Heart left ventricle (tissue), 16 donors: ENCODE results near the gene GTF2B. TPM values are rescaled to one million over a fixed set of nuclear protein-coding genes. Genes with fewer than 3 reads are reported as not detected.
"Not testable (repeated sequence)": the region's sequence is repeated elsewhere in the genome, so short reads cannot be mapped to it uniquely, and the experiment has no call there.

Experiments used
- ATAC-seq, 4 donors: fragments of 200-7000 bp; cut with Tn5 transposase; one replicate each; pipeline ENCODE4 v1.9.1; 2020 to 2022; ENCODE audit warnings: moderate library complexity in 4 of 4, mild to moderate bottlenecking in 3 of 4, moderate number of reproducible peaks in 1 of 4
- DNase-seq, 5 donors: peaks; one replicate each; pipeline ENCODE4 v3.0.0-alpha.2; 2020
- H3K27ac ChIP-seq, 12 donors: fragments of 200-600 bp; sonication (generic) in 4 of 12; one replicate each; pipeline versions ENCODE4 v1.5.0 to v1.8.0; 2016 to 2022; ENCODE audit warnings: mild to moderate bottlenecking in 2 of 12
- H3K27me3 ChIP-seq, 9 donors: fragments of 200-600 bp; sonication (generic) in 2 of 9; one replicate each; pipeline versions ENCODE4 v1.5.1 to v1.8.0; 2016 to 2022; ENCODE audit warnings: mild to moderate bottlenecking in 3 of 9
- H3K36me3 ChIP-seq, 9 donors: fragments of 200-600 bp; sonication (generic) in 2 of 9; one replicate each; pipeline versions ENCODE4 v1.5.0 to v1.8.0; 2018 to 2022; ENCODE audit warnings: mild to moderate bottlenecking in 2 of 9
- H3K4me1 ChIP-seq, 12 donors: fragments of 200-600 bp; sonication (generic) in 4 of 12; one replicate each; pipeline versions ENCODE4 v1.5.0 to v1.8.0; 2016 to 2022; ENCODE audit warnings: mild to moderate bottlenecking in 3 of 12
- H3K4me3 ChIP-seq, 12 donors: fragments of 200-600 bp; sonication (generic) in 4 of 12; one replicate each; pipeline versions ENCODE4 v1.5.0 to v1.8.0; 2017 to 2022; ENCODE audit warnings: mild to moderate bottlenecking in 9 of 12, moderate library complexity in 4 of 12
- H3K9me3 ChIP-seq, 12 donors: fragments of 200-600 bp; sonication (generic) in 4 of 12; one replicate each; pipeline versions ENCODE4 v1.5.0 to v1.8.0; 2016 to 2022; ENCODE audit warnings: mild to moderate bottlenecking in 1 of 12
- CTCF ChIP-seq, 12 donors: fragments of 200-600 bp; sonication (generic) in 4 of 12; IDR thresholded peaks; one replicate each; pipeline versions ENCODE4 v1.5.0 to v1.8.0; 2018 to 2022; ENCODE audit warnings: antibody characterized with exemption in 12 of 12, mild to moderate bottlenecking in 5 of 12
- POLR2A ChIP-seq, 2 donors: fragments of 450-650 bp; IDR thresholded peaks; one replicate each; pipeline ENCODE4 v1.6.1; 2017; ENCODE audit warnings: antibody characterized with exemption in 2 of 2, mild to moderate bottlenecking in 2 of 2, moderate library complexity in 2 of 2
- WGBS, 4 donors: extraction: QIAGEN DNeasy Blood & Tissue Kit in 2 of 4; methylation state at CpG; one replicate each; pipeline versions ENCODE4 v1.1.5 to v1.1.7; 2013 to 2018; 5-methylcytosine and 5-hydroxymethylcytosine counted together
- intact Hi-C, 10 donors: fragments of 100-400 bp; cut with DNase I; formaldehyde crosslinking; loops; one replicate each; pipeline versions ENCODE4 v1.11.1 to v1.14.2; 2022
- polyA plus RNA-seq, 2 donors: library from polyadenylated mRNA; stranded (reverse); fragments of 200-250 nt; gene quantifications; one replicate each; pipeline ENCODE4 v1.2.3, GENCODE V29; 2013
- total RNA-seq, 9 donors: library from RNA; depleted of rRNA in 2 of 9; stranded (reverse); fragments of >200 nt in 2 of 9; fragmentation: NEBNext Ultra II Directional in 3 of 9; extraction: Animal tissue kit (Norgen Biotek cat#: 25700) in 3 of 9; gene quantifications; one replicate each; pipeline versions ENCODE4 v1.1.0 to v1.2.4, GENCODE V29; 2016 to 2023
- donor health status: ischemic (EF 13 %, LVEDD 7.1; RV severe dilation, severe dysfunction).
- donor health status: healthy with polysubstance abuse.
- donor health status: DM: no; HTN: yes; CAD: no.
- donor health status: DM: no; HTN: no; CAD: no.
- donor health status: ischemic (EF 25% LVEDD 6.9; RV normal size, moderate dysfunction).
- donor health status: ischemic (EF 25% LVEDD 5.7; RV mildly dilated, moderate dysfunction).
- donor health status: healthy.
- donor health status: DM: yes; HTN: yes; CAD: no.
- donor health status: ischemic (EF 35%, LVEDD 5.7; RV mildly dilated, moderate dysfunction).
- donor health status: nonischemic (EF 11% LVEDD 7.7; RV severe dilation, severe dysfunction).
- donor health status: DM: yes; HTN: yes; CAD: no.
- donor health status: PGD.
- donor health status: ischemic (EF 29% LVEDD 5.4; RV normal size, mild dysfunction).
- donor health status: nonischemic (EF 23%, LVEDD 6.1; RV moderate dilation, normal function).

The GTF2B gene
- total and polyA plus RNA-seq, 11 donors, result 8.3 to 18.9 (median 12.5) TPM

GRCh38 chr1:88847643-88848042 lies 43.7 kb downstream of the GTF2B start:
- H3K27ac ChIP-seq, result no peak overlapping the region
- DNase-seq (no peak), ATAC-seq (no peak)
- H3K36me3 ChIP-seq, result peaks cover 0 to 32% (median 20%) of the 10 kb centered on the region in 9 donors
- no peaks in the 10 kb centered on the region for H3K27me3 ChIP-seq
- no peak for TF ChIP-seq POLR2A (IDR thresholded peaks at IDR 0.05)
- no peak for TF ChIP-seq CTCF (IDR thresholded peaks at IDR 0.05)
- WGBS, 4 donors, result 22 to 28% (median 25%) methylated on average over 1 of the region's 1 CpG
- H3K9me3 ChIP-seq, result no peaks in the 10 kb centered on the region
- intact Hi-C loops, result no loop called here
- no peaks in the 10 kb centered on the region for H3K4me1 ChIP-seq
- H3K4me3 ChIP-seq, result no peak overlapping the region

GRCh38 chr1:88825721-88826120 lies 65.6 kb downstream of the GTF2B start:
- Histone ChIP-seq H3K36me3 (peaks cover 0 to 95% (median 66%) of the 10 kb centered on the region in 9 donors), H3K9me3 (no peaks in the 10 kb centered on the region), H3K27ac (no peak overlapping the region), H3K4me1 (no peaks in the 10 kb centered on the region), H3K27me3 (no peaks in the 10 kb centered on the region), H3K4me3 (no peak overlapping the region)
- DNase-seq (no peak), ATAC-seq (no peak)
- WGBS, 4 donors, result 89 to 95% (median 92%) methylated on average over 2 of the region's 2 CpGs
- TF ChIP-seq CTCF (IDR thresholded peaks at IDR 0.05) (no peak), POLR2A (IDR thresholded peaks at IDR 0.05) (no peak)
- intact Hi-C loops, result no loop called here

- DNase-seq, intact Hi-C loops, H3K27ac ChIP-seq, H3K4me1 ChIP-seq, H3K27me3 ChIP-seq, H3K9me3 ChIP-seq, ATAC-seq, H3K4me3 ChIP-seq: not testable (repeated sequence)
- WGBS, 4 donors, result 97 to 100% (median 98%) methylated on average over 3 of the region's 3 CpGs
- H3K36me3 ChIP-seq, result peaks cover 0 to 86% (median 56%) of the 10 kb centered on the region in 9 donors
These were observed 71.7 kb downstream of the GTF2B start for GRCh38 chr1:88819642-88820041.

GRCh38 chr1:88813471-88813870 lies 77.9 kb downstream of the GTF2B start:
- DNase-seq (no peak), ATAC-seq (no peak)
- H3K27ac ChIP-seq, result no peak overlapping the region
- peaks cover 0 to 95% (median 81%) of the 10 kb centered on the region in 9 donors for H3K36me3 ChIP-seq
- no peaks in the 10 kb centered on the region for H3K4me1 ChIP-seq
- intact Hi-C loops, result no loop called here
- TF ChIP-seq CTCF (IDR thresholded peaks at IDR 0.05) (no peak), POLR2A (IDR thresholded peaks at IDR 0.05) (no peak)
- no peaks in the 10 kb centered on the region for H3K27me3 ChIP-seq
- H3K9me3 ChIP-seq, result no peaks in the 10 kb centered on the region
- H3K4me3 ChIP-seq, result no peak overlapping the region
- WGBS, 4 donors, result 88 to 97% (median 94%) methylated on average over 1 of the region's 1 CpG

- H3K4me1 ChIP-seq, result no peaks in the 10 kb centered on the region
- no peak overlapping the region for H3K27ac ChIP-seq
- no peaks in the 10 kb centered on the region for H3K27me3 ChIP-seq
- DNase-seq, result no peak
- intact Hi-C loops, result no loop called here
- no peak for TF ChIP-seq CTCF (IDR thresholded peaks at IDR 0.05)
- TF ChIP-seq POLR2A (IDR thresholded peaks at IDR 0.05), result no peak
- no peaks in the 10 kb centered on the region for H3K9me3 ChIP-seq
- ATAC-seq, result no peak
- H3K4me3 ChIP-seq, result no peak overlapping the region
- peaks cover 0 to 97% (median 83%) of the 10 kb centered on the region in 9 donors for H3K36me3 ChIP-seq
These were observed 79.0 kb downstream of the GTF2B start for GRCh38 chr1:88812366-88812765.
